NT2/D1 (cell line): ENCODE results near the gene INF2.

Source experiments
- SUZ12 ChIP-seq: IDR thresholded peaks from 2 replicates; pipeline ENCODE4 v1.6.1; 2011; ENCODE audit not compliant: insufficient read length, insufficient read depth; ENCODE audit errors: extremely low read depth
- YY1 ChIP-seq: IDR thresholded peaks from 2 replicates; pipeline ENCODE4 v1.6.1; 2011; ENCODE audit not compliant: insufficient read length, insufficient read depth
- ZNF274 ChIP-seq: IDR thresholded peaks from 2 replicates; pipeline ENCODE4 v1.6.1; 2011; ENCODE audit warnings: mild to moderate bottlenecking, low read depth, low read length

GRCh38 chr14:104768437-104769323, 79.3 kb downstream of the INF2 start:
- TF ChIP-seq ZNF274: no peak
- TF ChIP-seq YY1: no peak
- no peak for TF ChIP-seq SUZ12
